Astrocyte of the cerebellum (primary cell): ENCODE measurements around the gene MFSD6.

Experiments
- DNase-seq: peaks from one replicate; pipeline ENCODE4 v3.0.0-alpha.2; 2011; ENCODE audit warnings: low read depth
- H3K4me3 ChIP-seq: 2 replicates; pipeline ENCODE4 v1.5.1; 2011; ENCODE audit warnings: mild to moderate bottlenecking, low read depth, low read length, moderate library complexity
- in situ Hi-C: cut with HindIII; loops from 2 replicates; pipeline ENCODE4 v1.10.0; 2017; ENCODE audit warnings: low sequenced_read_pairs
- TF ChIP-seq, protein P1 (sequence below): IDR thresholded peaks from 2 replicates; pipeline ENCODE4 v1.5.1; 2012; ENCODE audit warnings: low read length, low read depth, moderate library complexity, mild to moderate bottlenecking; ENCODE audit errors: missing control alignments

Gene MFSD6

DNA sequence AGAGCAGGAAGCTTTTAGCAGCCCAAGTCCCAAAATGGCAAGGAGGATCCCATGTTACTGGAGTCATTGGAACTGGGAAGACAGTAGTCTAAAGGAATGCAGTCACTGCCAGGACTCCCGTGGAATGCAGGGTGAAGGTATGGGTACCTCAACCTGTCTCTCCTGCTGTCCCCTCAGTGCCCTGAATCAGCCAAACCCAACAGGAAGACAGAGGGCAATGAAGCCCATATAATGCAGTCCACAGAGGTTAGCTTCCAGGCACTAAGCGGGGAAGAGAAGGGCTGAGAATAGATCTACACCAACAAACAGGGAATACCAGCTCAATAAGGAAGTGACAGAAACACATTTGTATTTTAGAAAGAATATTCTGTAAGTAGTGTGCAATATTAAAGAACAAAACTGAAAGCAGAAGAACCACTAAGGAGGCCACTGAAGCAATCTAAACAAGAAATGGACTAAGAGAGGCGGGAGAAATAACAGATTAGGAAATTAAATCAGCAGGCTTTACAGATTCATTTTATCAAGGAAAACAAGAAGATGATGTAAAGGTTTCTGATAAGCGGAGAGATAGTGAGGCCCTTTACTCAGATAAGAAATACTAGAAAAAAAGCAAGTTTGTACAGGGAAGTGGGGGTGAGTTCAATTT, 118.1 kb downstream of the MFSD6 start:
- DNase-seq = no peak
- in situ Hi-C loops = no loop called here
- H3K4me3 ChIP-seq = no peak overlapping the region
- TF ChIP-seq, protein P1, sequence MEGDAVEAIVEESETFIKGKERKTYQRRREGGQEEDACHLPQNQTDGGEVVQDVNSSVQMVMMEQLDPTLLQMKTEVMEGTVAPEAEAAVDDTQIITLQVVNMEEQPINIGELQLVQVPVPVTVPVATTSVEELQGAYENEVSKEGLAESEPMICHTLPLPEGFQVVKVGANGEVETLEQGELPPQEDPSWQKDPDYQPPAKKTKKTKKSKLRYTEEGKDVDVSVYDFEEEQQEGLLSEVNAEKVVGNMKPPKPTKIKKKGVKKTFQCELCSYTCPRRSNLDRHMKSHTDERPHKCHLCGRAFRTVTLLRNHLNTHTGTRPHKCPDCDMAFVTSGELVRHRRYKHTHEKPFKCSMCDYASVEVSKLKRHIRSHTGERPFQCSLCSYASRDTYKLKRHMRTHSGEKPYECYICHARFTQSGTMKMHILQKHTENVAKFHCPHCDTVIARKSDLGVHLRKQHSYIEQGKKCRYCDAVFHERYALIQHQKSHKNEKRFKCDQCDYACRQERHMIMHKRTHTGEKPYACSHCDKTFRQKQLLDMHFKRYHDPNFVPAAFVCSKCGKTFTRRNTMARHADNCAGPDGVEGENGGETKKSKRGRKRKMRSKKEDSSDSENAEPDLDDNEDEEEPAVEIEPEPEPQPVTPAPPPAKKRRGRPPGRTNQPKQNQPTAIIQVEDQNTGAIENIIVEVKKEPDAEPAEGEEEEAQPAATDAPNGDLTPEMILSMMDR = no peak

DNA sequence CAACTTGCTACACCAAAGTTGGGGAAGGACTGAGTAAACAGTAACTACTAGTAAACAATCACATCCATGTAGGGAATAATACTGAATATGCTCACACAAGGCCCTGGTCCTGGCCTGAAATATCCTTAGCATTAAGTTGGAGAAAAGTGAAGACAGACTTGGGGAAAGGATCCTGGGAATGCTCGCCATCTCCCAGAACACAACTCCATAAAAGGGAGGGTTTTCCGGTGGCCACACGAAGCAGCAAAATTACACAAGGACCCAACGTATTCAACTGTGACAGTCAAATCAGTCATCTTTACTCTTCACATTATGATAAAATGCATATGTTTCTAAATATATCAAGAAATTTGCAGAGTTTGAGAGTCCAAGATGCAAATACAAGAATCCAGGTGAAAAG, 119.1 kb downstream of the MFSD6 start:
- TF ChIP-seq, protein P1 = no peak
- DNase-seq = no peak
- no peak overlapping the region for H3K4me3 ChIP-seq
- in situ Hi-C loops = no loop called here

DNA sequence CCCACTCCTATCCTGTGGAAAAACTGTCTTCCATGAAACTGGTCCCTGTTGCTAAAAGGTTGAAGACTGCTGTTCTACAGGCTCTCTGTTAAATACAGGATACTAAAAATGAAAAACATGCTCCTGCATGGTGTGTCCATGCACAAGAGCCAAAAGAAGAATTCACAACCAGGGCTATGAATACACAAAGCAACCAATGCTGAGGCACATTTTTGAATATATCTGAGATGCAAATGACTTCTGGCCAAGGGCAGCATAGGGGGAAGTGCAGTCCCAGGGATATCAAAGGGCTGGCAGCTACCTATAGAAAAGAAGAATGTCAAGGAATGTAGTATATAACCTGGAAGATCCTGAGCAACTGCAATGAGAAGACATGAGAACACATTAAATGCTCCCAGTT, 119.8 kb downstream of the MFSD6 start:
- H3K4me3 ChIP-seq = no peak overlapping the region
- TF ChIP-seq, protein P1 = no peak
- no peak for DNase-seq
- in situ Hi-C loops = no loop called here

DNA sequence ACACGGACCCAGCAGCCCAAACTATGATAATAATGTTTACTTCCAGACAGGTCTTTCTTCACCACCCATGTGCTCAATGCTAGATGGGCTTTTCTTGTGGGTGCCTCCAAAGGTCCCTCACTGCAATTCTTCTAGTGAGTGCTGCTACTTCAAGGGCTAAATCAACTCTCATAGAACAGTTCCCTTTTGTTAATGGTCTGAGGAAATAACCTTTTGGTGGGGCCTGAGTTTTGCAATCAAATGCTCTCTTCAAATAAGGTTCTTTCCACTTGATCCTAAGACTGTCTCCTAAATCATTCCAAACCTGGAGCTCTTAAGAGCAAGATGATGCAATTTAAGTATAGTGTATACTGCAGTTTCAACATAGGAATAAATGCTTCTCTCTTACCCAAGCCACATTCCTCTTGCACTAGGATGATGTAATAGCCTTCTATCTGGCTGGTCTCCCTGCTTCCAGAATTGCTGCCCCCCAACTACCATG, 120.4 kb downstream of the MFSD6 start:
- DNase-seq = no peak
- in situ Hi-C loops = no loop called here
- no peak overlapping the region for H3K4me3 ChIP-seq
- TF ChIP-seq, protein P1 = no peak

DNA sequence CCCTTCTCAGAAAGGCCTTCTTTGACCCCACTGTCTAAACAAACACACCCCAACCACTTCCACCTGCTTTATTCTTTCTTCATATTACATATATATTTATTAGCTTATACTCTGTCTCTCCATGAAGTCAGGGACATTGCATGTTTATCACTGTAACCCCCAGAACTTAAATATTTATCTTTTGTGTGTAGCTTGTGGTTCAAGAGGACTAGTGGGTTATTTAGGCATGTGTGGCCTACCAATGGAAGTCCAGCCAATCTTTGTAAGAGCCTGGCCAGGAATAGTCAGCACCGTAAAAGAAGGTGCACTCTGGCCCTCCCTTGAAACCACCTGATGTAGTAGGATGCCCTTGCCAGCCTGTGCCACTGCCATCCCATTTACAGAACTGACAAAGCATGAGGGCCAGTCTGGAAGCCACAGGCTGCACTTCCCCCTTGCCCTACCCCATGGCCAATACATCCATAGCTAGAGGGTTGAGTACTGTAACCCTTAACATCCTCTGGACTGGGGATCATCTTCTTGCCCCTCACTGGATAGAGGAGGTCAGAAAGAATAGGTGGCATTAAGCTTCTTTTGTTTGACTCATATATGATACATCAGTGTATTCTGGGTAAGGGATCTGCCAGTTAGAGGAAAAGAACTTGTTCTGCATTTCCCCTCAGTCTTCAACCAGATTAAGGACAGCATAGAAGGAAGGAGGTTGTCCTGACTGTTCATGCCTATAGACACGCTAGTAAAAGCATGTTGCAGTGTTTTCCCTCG, 121.5 kb downstream of the MFSD6 start:
- TF ChIP-seq, protein P1 = no peak
- in situ Hi-C loops = no loop called here
- no peak overlapping the region for H3K4me3 ChIP-seq
- no peak for DNase-seq

DNA sequence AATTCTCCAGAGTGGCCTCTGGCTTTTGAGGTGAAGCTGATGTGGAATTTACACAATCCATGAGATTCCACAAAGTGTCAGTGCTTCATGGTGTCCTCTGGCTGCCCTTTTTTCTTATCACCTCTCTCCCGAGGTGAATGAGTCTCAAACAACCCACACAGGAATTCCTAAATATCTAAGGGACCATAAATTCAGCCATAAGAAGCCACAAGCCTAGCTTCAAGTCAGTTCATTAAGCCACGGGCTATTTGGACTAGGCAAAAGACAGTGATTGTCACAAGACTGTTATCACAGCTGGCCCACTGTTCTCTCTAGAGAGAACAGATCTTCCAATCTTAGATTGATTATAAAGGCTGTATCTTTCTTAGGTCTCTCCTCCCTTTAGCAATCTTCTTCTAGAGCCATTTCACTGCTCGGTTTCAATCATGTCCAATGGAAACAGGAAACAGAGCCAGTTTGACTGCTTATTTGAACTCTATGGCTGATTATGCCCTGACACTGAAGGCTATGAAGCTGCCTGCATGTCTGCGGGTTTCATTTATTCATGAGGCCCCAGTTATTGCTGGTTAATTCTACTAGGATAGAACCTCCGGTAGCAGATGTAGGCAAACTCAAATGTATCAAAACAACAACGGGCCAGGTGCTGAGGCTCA, 122.2 kb downstream of the MFSD6 start:
- in situ Hi-C loops = no loop called here
- TF ChIP-seq, protein P1 = no peak
- H3K4me3 ChIP-seq = no peak overlapping the region
- DNase-seq = no peak
